GM19023 (cell line): ENCODE data around the gene STEAP3.

Experiments
- ATAC-seq: cut with Tn5 transposase; IDR thresholded peaks from one replicate; pipeline ENCODE4 v1.9.1; 2021; ENCODE audit warnings: mild to moderate bottlenecking, moderate library complexity; ENCODE audit not compliant: unreplicated experiment

The STEAP3 gene

GRCh38 chr2:119225105-119225865 lies 1.7 kb downstream of the STEAP3 start:
- ATAC-seq = no peak

- no peak for ATAC-seq
Observed at GRCh38 chr2:119225926-119226325, 2.3 kb downstream of the STEAP3 start.

- no peak for ATAC-seq
Observed at GRCh38 chr2:119227346-119227745, 3.7 kb downstream of the STEAP3 start.

GRCh38 chr2:119228136-119228535 lies 4.5 kb downstream of the STEAP3 start:
- no peak for ATAC-seq

- ATAC-seq = no peak
Observed at GRCh38 chr2:119228964-119229363, 5.3 kb downstream of the STEAP3 start.

- ATAC-seq = no peak
Observed at GRCh38 chr2:119229716-119230115, 6.1 kb downstream of the STEAP3 start.

GRCh38 chr2:119230219-119231185 lies 6.9 kb downstream of the STEAP3 start:
- no peak for ATAC-seq

GRCh38 chr2:119231975-119232665 lies 8.5 kb downstream of the STEAP3 start:
- peak; percentile 57 for ATAC-seq

GRCh38 chr2:119232666-119232993 lies 9.0 kb downstream of the STEAP3 start:
- peak; percentile 43 for ATAC-seq

- no peak for ATAC-seq
Observed at GRCh38 chr2:119233326-119234020, 9.8 kb downstream of the STEAP3 start.

- no peak for ATAC-seq
Observed at GRCh38 chr2:119234021-119235019, 10.7 kb downstream of the STEAP3 start.

GRCh38 chr2:119236796-119237195 lies 13.2 kb downstream of the STEAP3 start:
- ATAC-seq = no peak

- ATAC-seq = no peak
Observed at GRCh38 chr2:119240311-119241204, 16.9 kb downstream of the STEAP3 start.

GRCh38 chr2:119241205-119241532 lies 17.5 kb downstream of the STEAP3 start:
- no peak for ATAC-seq

GRCh38 chr2:119242276-119243119 lies 18.9 kb downstream of the STEAP3 start:
- ATAC-seq = no peak

- ATAC-seq = no peak
Observed at GRCh38 chr2:119243621-119244020, 20.0 kb downstream of the STEAP3 start.

GRCh38 chr2:119245076-119245840 lies 21.6 kb downstream of the STEAP3 start:
- ATAC-seq = no peak
